Measurements from ENCODE around the gene EPS15.

- TF ChIP-seq, protein P1, sequence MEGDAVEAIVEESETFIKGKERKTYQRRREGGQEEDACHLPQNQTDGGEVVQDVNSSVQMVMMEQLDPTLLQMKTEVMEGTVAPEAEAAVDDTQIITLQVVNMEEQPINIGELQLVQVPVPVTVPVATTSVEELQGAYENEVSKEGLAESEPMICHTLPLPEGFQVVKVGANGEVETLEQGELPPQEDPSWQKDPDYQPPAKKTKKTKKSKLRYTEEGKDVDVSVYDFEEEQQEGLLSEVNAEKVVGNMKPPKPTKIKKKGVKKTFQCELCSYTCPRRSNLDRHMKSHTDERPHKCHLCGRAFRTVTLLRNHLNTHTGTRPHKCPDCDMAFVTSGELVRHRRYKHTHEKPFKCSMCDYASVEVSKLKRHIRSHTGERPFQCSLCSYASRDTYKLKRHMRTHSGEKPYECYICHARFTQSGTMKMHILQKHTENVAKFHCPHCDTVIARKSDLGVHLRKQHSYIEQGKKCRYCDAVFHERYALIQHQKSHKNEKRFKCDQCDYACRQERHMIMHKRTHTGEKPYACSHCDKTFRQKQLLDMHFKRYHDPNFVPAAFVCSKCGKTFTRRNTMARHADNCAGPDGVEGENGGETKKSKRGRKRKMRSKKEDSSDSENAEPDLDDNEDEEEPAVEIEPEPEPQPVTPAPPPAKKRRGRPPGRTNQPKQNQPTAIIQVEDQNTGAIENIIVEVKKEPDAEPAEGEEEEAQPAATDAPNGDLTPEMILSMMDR (IDR thresholded peaks at IDR 0.05), result no peak
- TF ChIP-seq POLR2A (IDR thresholded peaks at IDR 0.05), result no peak
These were observed 39.4 kb upstream of the EPS15 start for GRCh38 chr1:51558375-51558924.
